HEK293T (cell line): ENCODE results near the gene HOXA11.

Experiments
- CTCF ChIA-PET: fragments of 350-600 bp; formaldehyde crosslinking; extraction: SDS; loops from one replicate; lab custom pipeline; 2021; ENCODE audit warnings: antibody characterized with exemption, inconsistent platforms; lab: Yijun Ruan, JAX
- POLR2A ChIA-PET: fragments of 350-600 bp; formaldehyde crosslinking; extraction: SDS; loops from one replicate; lab custom pipeline; 2020; ENCODE audit warnings: antibody characterized with exemption, inconsistent platforms; lab: Yijun Ruan, JAX
- DNase-seq: peaks from one replicate; pipeline ENCODE4 v3.0.0; 2012; ENCODE audit warnings: mixed read lengths; ENCODE audit errors: extremely low spot score
- ARNT ChIP-seq: fragments of 450-650 bp; IDR thresholded peaks from 2 replicates; pipeline ENCODE4 v1.6.1; 2017; ENCODE audit warnings: mild to moderate bottlenecking
- BHLHE40 ChIP-seq: fragments of 450-650 bp; IDR thresholded peaks from 2 replicates; pipeline ENCODE4 v1.6.1; 2016; ENCODE audit warnings: mild to moderate bottlenecking, moderate library complexity, borderline replicate concordance
- CTBP1 ChIP-seq: fragments of 450-650 bp; IDR thresholded peaks from 2 replicates; pipeline ENCODE4 v1.6.1; 2016; ENCODE audit warnings: borderline replicate concordance
- ELF4 ChIP-seq: fragments of 450-650 bp; IDR thresholded peaks from 2 replicates; pipeline ENCODE4 v1.6.1; 2017; ENCODE audit warnings: antibody characterized with exemption
- FOXA1 ChIP-seq: fragments of 450-650 bp; IDR thresholded peaks from 2 replicates; pipeline ENCODE4 v1.6.1; 2016; ENCODE audit warnings: mild to moderate bottlenecking
- FOXK2 ChIP-seq: fragments of 450-650 bp; IDR thresholded peaks from 2 replicates; pipeline ENCODE4 v1.6.1; 2016; ENCODE audit warnings: mild to moderate bottlenecking
- FOXM1 ChIP-seq: fragments of 450-650 bp; IDR thresholded peaks from 2 replicates; pipeline ENCODE4 v1.6.1; 2017; ENCODE audit warnings: mild to moderate bottlenecking, borderline replicate concordance
- HDGF ChIP-seq: fragments of 450-650 bp; IDR thresholded peaks from 2 replicates; pipeline ENCODE4 v1.6.1; 2017; ENCODE audit warnings: antibody characterized with exemption, borderline replicate concordance
- L3MBTL2 ChIP-seq: fragments of 450-650 bp; conservative IDR thresholded peaks from 2 replicates; pipeline ENCODE4 v1.6.1; 2016; ENCODE audit warnings: mild to moderate bottlenecking
- LEF1 ChIP-seq: fragments of 450-650 bp; IDR thresholded peaks from 2 replicates; pipeline ENCODE4 v1.6.1; 2017; ENCODE audit warnings: mild to moderate bottlenecking, borderline replicate concordance
- NFRKB ChIP-seq: fragments of 450-650 bp; IDR thresholded peaks from 2 replicates; pipeline ENCODE4 v1.6.1; 2016; ENCODE audit warnings: mild to moderate bottlenecking, moderate library complexity
- PKNOX1 ChIP-seq: fragments of 450-650 bp; IDR thresholded peaks from 2 replicates; pipeline ENCODE4 v1.6.1; 2016
- SUZ12 ChIP-seq: fragments of 450-650 bp; IDR thresholded peaks from 2 replicates; pipeline ENCODE4 v1.6.1; 2016; ENCODE audit warnings: mild to moderate bottlenecking
- TARDBP ChIP-seq: fragments of 450-650 bp; IDR thresholded peaks from 2 replicates; pipeline ENCODE4 v1.6.1; 2016

The HOXA11 gene

GRCh38 chr7:27170426-27171324 lies 14.4 kb downstream of the HOXA11 start:
- CTCF ChIA-PET: interaction anchor here (1.4 kb wide), 1 partner anchor 9 kb away, joined by 8 read pairs; no protein-coding TSS in a partner anchor
- no peak for DNase-seq
- TF ChIP-seq CTBP1 (0 out of 2 replicates have a peak, but pooled peaks have one; percentile 20), FOXK2 (no peak), PKNOX1 (peak; percentile 39; the same call in 1 of the 2 replicates), FOXM1 (no peak)
- POLR2A ChIA-PET: interaction anchor here (0.8 to 13.6 kb wide), 8 partner anchors 9 to 972 kb away, joined by 3 to 367 read pairs (median 8); partner anchors contain the start of genes HNRNPA2B1, HOXA11, HOXA3 and HOXA5

- DNase-seq: no peak
- ChIA-PET CTCF (interaction anchor here (1.4 kb wide), 1 partner anchor 10 kb away, joined by 8 read pairs; no protein-coding TSS in a partner anchor), POLR2A (interaction anchor here (0.8 to 13.6 kb wide), 11 partner anchors 9 to 972 kb away, joined by 3 to 367 read pairs (median 4); partner anchors contain the start of genes HNRNPA2B1, HOXA11, HOXA3 and HOXA4)
- TF ChIP-seq FOXK2 (no peak), FOXM1 (peak; percentile 27; the same call in 1 of the 2 replicates), SUZ12 (no peak), LEF1 (no peak), ARNT (no peak)
These were observed 15.2 kb downstream of the HOXA11 start for GRCh38 chr7:27169658-27170425.

- no peak for DNase-seq
- CTCF ChIA-PET: interaction anchor here (0.5 kb wide), 1 partner anchor 1041 kb away, joined by 3 read pairs; no protein-coding TSS in a partner anchor
- POLR2A ChIA-PET: interaction anchor here (0.5 to 13.6 kb wide), 11 partner anchors 9 to 1403 kb away, joined by 3 to 367 read pairs (median 4); partner anchors contain the start of genes HOXA11, HOXA3, HOXA4 and HOXA5
- no peak for TF ChIP-seq NFRKB
- TF ChIP-seq FOXK2: no peak
- 0 out of 2 replicates have a peak, but pooled peaks have one; percentile 60 for TF ChIP-seq HDGF
- no peak for TF ChIP-seq SUZ12
- TF ChIP-seq CTBP1: no peak
These were observed 16.6 kb downstream of the HOXA11 start for GRCh38 chr7:27168265-27168947.

- ChIA-PET POLR2A (interaction anchor here (0.9 to 13.6 kb wide), 6 partner anchors 11 to 1307 kb away, joined by 3 to 367 read pairs (median 13); partner anchors contain the start of genes HOXA11, HOXA3, HOXA5 and HOXA6), CTCF (no interaction called here)
- TF ChIP-seq L3MBTL2 (no peak), ELF4 (no peak), FOXM1 (no peak), PKNOX1 (no peak)
- DNase-seq: no peak
These were observed 17.1 kb downstream of the HOXA11 start for GRCh38 chr7:27167916-27168264.

GRCh38 chr7:27166531-27167505 lies 18.2 kb downstream of the HOXA11 start:
- no peak for TF ChIP-seq PKNOX1
- TF ChIP-seq HDGF: no peak
- no peak for TF ChIP-seq TARDBP
- no peak for TF ChIP-seq CTBP1
- no peak for TF ChIP-seq FOXA1
- TF ChIP-seq NFRKB: no peak
- no peak for TF ChIP-seq ARNT
- TF ChIP-seq BHLHE40: no peak
- TF ChIP-seq FOXM1: no peak
- DNase-seq: no peak
- ChIA-PET CTCF (no interaction called here), POLR2A (interaction anchor here (0.9 to 13.6 kb wide), 13 partner anchors 10 to 970 kb away, joined by 3 to 367 read pairs (median 7); partner anchors contain the start of genes HOXA11, HOXA3, HOXA5 and HOXA6)
